ENCODE data around the gene NECAB3. TPM values are rescaled to one million over a fixed set of nuclear protein-coding genes. Genes with fewer than 3 reads are reported as not detected.

The NECAB3 gene
- total RNA-seq, 1 experiment from 2014 or later, result 105 TPM

DNA sequence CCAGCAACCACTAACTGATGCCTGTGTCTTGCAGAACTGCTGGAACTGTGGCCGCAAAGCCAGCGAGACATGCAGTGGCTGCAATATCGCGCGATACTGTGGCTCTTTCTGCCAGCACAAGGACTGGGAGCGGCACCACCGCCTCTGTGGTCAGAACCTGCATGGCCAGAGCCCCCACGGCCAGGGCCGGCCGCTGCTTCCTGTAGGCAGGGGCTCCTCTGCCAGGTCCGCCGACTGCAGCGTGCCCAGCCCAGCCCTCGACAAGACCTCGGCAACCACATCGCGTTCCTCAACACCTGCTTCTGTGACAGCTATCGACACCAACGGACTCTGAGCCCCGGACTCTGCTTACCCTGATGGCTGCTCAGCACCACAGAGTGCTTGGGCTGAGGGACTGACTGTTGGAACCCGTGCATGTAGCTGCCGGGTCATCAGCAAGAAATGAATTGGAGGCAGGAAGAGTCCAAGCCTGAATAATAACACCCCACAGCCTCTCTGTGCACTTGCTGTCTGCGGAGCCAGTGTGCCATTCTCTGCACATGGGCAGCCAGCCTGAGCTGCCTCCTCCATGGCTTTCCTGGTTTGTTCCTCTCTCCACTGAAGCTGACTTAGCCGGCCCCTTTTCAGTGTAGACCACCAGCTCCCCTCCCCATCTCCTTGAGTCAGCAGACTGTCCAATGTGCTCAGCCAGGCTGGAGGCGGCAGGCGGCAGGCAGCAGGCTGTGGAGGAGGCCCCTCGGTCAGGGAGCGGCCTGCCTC, 29.7 kb downstream of the NECAB3 start:
- peak in 1 of 2 experiments; percentile 47 for DNase-seq
- H3K27me3 Mint-ChIP-seq (ENCODE audit: insufficient read depth, unreplicated experiment), result no peaks in the 10 kb centered on the region
- no peak overlapping the region for H3K27ac Mint-ChIP-seq (ENCODE audit: unreplicated experiment)
- H3K4me3 ChIP-seq (ENCODE audit: low read depth, low read length), result no peak overlapping the region
- no peaks in the 10 kb centered on the region for H3K4me1 Mint-ChIP-seq (ENCODE audit: low read depth, unreplicated experiment)
- H3K36me3 ChIP-seq (ENCODE audit: control insufficient read depth, insufficient read depth, low read length), result 0 out of 2 replicates have a peak, but pooled peaks cover 4% of the 10 kb centered on the region
- POLR2A ChIA-PET, result no interaction called here
- TF ChIP-seq, protein P1, sequence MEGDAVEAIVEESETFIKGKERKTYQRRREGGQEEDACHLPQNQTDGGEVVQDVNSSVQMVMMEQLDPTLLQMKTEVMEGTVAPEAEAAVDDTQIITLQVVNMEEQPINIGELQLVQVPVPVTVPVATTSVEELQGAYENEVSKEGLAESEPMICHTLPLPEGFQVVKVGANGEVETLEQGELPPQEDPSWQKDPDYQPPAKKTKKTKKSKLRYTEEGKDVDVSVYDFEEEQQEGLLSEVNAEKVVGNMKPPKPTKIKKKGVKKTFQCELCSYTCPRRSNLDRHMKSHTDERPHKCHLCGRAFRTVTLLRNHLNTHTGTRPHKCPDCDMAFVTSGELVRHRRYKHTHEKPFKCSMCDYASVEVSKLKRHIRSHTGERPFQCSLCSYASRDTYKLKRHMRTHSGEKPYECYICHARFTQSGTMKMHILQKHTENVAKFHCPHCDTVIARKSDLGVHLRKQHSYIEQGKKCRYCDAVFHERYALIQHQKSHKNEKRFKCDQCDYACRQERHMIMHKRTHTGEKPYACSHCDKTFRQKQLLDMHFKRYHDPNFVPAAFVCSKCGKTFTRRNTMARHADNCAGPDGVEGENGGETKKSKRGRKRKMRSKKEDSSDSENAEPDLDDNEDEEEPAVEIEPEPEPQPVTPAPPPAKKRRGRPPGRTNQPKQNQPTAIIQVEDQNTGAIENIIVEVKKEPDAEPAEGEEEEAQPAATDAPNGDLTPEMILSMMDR (IDR thresholded peaks at IDR 0.05; ENCODE audit: insufficient read depth in 1 of 2, low read depth in 1 of 2, low read length in 1 of 2, severe bottlenecking in 1 of 2, unreplicated experiment in 1 of 2), result no peak
- CTCF ChIA-PET, result interaction anchor here (0.6 to 0.8 kb wide), 3 partner anchors 9 to 383 kb away, joined by 3 to 4 read pairs (median 3); no protein-coding TSS in a partner anchor
- H3K4me1 ChIP-seq, result peaks cover 9% of the 10 kb centered on the region; the same call in 1 of the 2 replicates
- H3K9me3 ChIP-seq, result no peaks in the 10 kb centered on the region
- peaks cover 61% of the 10 kb centered on the region for H3K36me3 Mint-ChIP-seq (ENCODE audit: insufficient read depth, unreplicated experiment)
- no peaks in the 10 kb centered on the region for H3K9me3 Mint-ChIP-seq (ENCODE audit: unreplicated experiment)
- H3K4me3 Mint-ChIP-seq (ENCODE audit: unreplicated experiment), result no peak overlapping the region
- no TSS peak for BruUV-seq (replicated peaks)
- intact Hi-C loops (cut with micrococcal nuclease; ENCODE audit: unreplicated experiment), result no loop called here
- H3K27me3 ChIP-seq (replicated peaks; ENCODE audit: control insufficient read depth, insufficient read depth, low read length), result no peaks in the 10 kb centered on the region

DNA sequence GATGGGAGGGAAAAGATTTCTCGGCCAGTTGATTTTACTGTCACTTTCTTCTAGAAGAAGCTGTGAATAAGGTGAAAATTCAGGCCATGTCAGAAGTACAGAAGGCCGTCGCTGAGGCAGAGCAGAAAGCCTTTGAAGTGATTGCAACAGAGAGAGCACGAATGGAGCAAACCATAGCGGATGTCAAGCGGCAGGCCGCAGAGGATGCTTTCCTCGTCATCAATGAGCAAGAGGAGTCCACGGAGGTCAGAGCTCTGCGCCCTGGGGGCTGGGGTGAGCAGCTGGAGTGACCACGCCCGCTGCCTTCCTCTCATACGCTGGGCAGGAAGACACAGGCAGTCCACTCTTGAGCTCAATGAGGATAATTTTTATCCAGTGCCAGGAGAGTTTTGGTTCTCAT, 33.9 kb downstream of the NECAB3 start:
- Mint-ChIP-seq H3K27me3 (ENCODE audit: insufficient read depth, unreplicated experiment) (no peaks in the 10 kb centered on the region), H3K4me1 (ENCODE audit: low read depth, unreplicated experiment) (no peaks in the 10 kb centered on the region), H3K36me3 (ENCODE audit: insufficient read depth, unreplicated experiment) (peaks cover 49% of the 10 kb centered on the region), H3K27ac (ENCODE audit: unreplicated experiment) (no peak overlapping the region), H3K9me3 (ENCODE audit: unreplicated experiment) (no peaks in the 10 kb centered on the region), H3K4me3 (ENCODE audit: unreplicated experiment) (no peak overlapping the region)
- intact Hi-C loops (cut with micrococcal nuclease; ENCODE audit: unreplicated experiment), result no loop called here
- TF ChIP-seq, protein P1 (IDR thresholded peaks at IDR 0.05; ENCODE audit: insufficient read depth in 1 of 2, low read depth in 1 of 2, low read length in 1 of 2, severe bottlenecking in 1 of 2, unreplicated experiment in 1 of 2), result no peak
- BruUV-seq (replicated peaks), result no TSS peak
- CTCF ChIA-PET, result interaction anchor here (0.5 to 1.6 kb wide), 3 partner anchors 28 to 386 kb away, joined by 3 to 4 read pairs (median 3); partner anchors contain the start of gene SNTA1
- no peaks in the 10 kb centered on the region for H3K9me3 ChIP-seq
- no peak overlapping the region for H3K4me3 ChIP-seq (ENCODE audit: low read depth, low read length)
- no peaks in the 10 kb centered on the region for H3K27me3 ChIP-seq (replicated peaks; ENCODE audit: control insufficient read depth, insufficient read depth, low read length)
- peak in 1 of 2 experiments; percentile 67 for DNase-seq
- peaks cover 9% of the 10 kb centered on the region; the same call in 1 of the 2 replicates for H3K4me1 ChIP-seq
- POLR2A ChIA-PET, result no interaction called here
- peaks cover 11% of the 10 kb centered on the region for H3K36me3 ChIP-seq (ENCODE audit: control insufficient read depth, insufficient read depth, low read length)

- Histone ChIP-seq H3K9me3 (no peaks in the 10 kb centered on the region), H3K27me3 (replicated peaks; ENCODE audit: control insufficient read depth, insufficient read depth, low read length) (no peaks in the 10 kb centered on the region), H3K4me1 (no peaks in the 10 kb centered on the region), H3K36me3 (ENCODE audit: control insufficient read depth, insufficient read depth, low read length) (peaks cover 11% of the 10 kb centered on the region), H3K4me3 (ENCODE audit: low read depth, low read length) (no peak overlapping the region)
- Mint-ChIP-seq H3K27ac (ENCODE audit: unreplicated experiment) (no peak overlapping the region), H3K4me3 (ENCODE audit: unreplicated experiment) (no peak overlapping the region), H3K4me1 (ENCODE audit: low read depth, unreplicated experiment) (no peaks in the 10 kb centered on the region), H3K9me3 (ENCODE audit: unreplicated experiment) (no peaks in the 10 kb centered on the region), H3K36me3 (ENCODE audit: insufficient read depth, unreplicated experiment) (peaks cover 57% of the 10 kb centered on the region), H3K27me3 (ENCODE audit: insufficient read depth, unreplicated experiment) (no peaks in the 10 kb centered on the region)
- peak in 1 of 2 experiments; percentile 31 for DNase-seq
- TF ChIP-seq, protein P1 (IDR thresholded peaks at IDR 0.05; ENCODE audit: insufficient read depth in 1 of 2, low read depth in 1 of 2, low read length in 1 of 2, severe bottlenecking in 1 of 2, unreplicated experiment in 1 of 2), result no peak
- POLR2A ChIA-PET, result interaction anchor here (0.6 kb wide), 1 partner anchor 191 kb away, joined by 3 read pairs; no protein-coding TSS in a partner anchor
- BruUV-seq (replicated peaks), result no TSS peak
- intact Hi-C loops (cut with micrococcal nuclease; ENCODE audit: unreplicated experiment), result no loop called here
- CTCF ChIA-PET, result interaction anchor here (0.6 kb wide), 1 partner anchor 450 kb away, joined by 3 read pairs; no protein-coding TSS in a partner anchor
Measured at GRCh38 chr20:33636776-33637175, 37.5 kb downstream of the NECAB3 start.

Data from Caco-2 (cell line).